OCI-LY3 (cell line): ENCODE data around the gene INTS1.

Experiments used
- EZH2phosphoT487 ChIP-seq: fragments of 200-600 bp; shearing (Covaris generic); IDR thresholded peaks from 2 replicates; pipeline ENCODE4 v1.6.1; 2018; ENCODE audit warnings: antibody characterized with exemption, mixed run types, low read depth
- TF ChIP-seq, protein P1 (sequence below): fragments of 200-600, 300-600 bp; sonication (generic); IDR thresholded peaks from 2 replicates; pipeline ENCODE4 v1.5.1; 2014; ENCODE audit warnings: antibody characterized with exemption, low read length, low read depth

DNA sequence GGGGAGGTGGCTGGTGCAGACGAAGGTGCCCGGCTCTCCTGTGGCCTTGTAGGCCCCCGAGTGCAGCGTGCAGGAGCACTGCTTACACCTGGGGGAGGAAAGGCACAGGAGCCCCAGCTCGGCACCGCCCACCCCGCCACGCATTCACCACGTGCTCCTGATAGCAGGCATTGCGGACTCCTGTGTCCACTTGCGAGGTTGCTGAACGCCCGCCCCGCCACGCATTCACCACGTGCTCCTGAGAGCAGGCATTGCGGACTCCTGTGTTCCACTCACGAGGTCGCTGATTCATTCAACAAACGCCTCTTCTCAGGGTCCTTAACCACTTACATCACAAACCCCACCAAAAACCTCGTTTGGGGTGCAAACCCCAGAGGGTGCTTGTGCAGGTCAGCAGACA, 58.8 kb downstream of the INTS1 start:
- TF ChIP-seq, protein P1, sequence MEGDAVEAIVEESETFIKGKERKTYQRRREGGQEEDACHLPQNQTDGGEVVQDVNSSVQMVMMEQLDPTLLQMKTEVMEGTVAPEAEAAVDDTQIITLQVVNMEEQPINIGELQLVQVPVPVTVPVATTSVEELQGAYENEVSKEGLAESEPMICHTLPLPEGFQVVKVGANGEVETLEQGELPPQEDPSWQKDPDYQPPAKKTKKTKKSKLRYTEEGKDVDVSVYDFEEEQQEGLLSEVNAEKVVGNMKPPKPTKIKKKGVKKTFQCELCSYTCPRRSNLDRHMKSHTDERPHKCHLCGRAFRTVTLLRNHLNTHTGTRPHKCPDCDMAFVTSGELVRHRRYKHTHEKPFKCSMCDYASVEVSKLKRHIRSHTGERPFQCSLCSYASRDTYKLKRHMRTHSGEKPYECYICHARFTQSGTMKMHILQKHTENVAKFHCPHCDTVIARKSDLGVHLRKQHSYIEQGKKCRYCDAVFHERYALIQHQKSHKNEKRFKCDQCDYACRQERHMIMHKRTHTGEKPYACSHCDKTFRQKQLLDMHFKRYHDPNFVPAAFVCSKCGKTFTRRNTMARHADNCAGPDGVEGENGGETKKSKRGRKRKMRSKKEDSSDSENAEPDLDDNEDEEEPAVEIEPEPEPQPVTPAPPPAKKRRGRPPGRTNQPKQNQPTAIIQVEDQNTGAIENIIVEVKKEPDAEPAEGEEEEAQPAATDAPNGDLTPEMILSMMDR = no peak
- no peak for TF ChIP-seq EZH2phosphoT487
